Smooth muscle cell (in vitro differentiated cells): ENCODE measurements around the gene TNIP3. TPM values are rescaled to one million over a fixed set of nuclear protein-coding genes. Genes with fewer than 3 reads are reported as not detected.

Experiments
- DNase-seq: peaks from one replicate; lab custom pipeline; 2025; ENCODE audit not compliant: unreplicated experiment; lab: John Stamatoyannopoulos, UW
- H2AFZ ChIP-seq: fragments of 200-600 bp; sonication (generic); 2 replicates; pipeline ENCODE4 v1.6.0; 2016; ENCODE audit warnings: antibody characterized with exemption, low read depth, mild to moderate bottlenecking
- H3F3A ChIP-seq: fragments of 200-600 bp; sonication (generic); 2 replicates; pipeline ENCODE4 v1.6.0; 2017; ENCODE audit warnings: antibody characterized with exemption, low read depth
- H3K27ac ChIP-seq: fragments of 200-600 bp; sonication (generic); 2 replicates; pipeline ENCODE4 v1.5.1; 2016; ENCODE audit warnings: low read depth, mild to moderate bottlenecking
- H3K27me3 ChIP-seq: fragments of 200-600 bp; sonication (generic); 2 replicates; pipeline ENCODE4 v1.6.1; 2016; ENCODE audit warnings: low read depth, mild to moderate bottlenecking
- H3K36me3 ChIP-seq: fragments of 200-600 bp; sonication (generic); 2 replicates; pipeline ENCODE4 v1.5.1; 2016; ENCODE audit warnings: low read depth
- H3K4me1 ChIP-seq: fragments of 200-600 bp; sonication (generic); 2 replicates; pipeline ENCODE4 v1.5.1; 2016; ENCODE audit warnings: low read depth
- H3K4me2 ChIP-seq: fragments of 200-600 bp; sonication (generic); 2 replicates; pipeline ENCODE4 v1.6.0; 2016; ENCODE audit warnings: mild to moderate bottlenecking
- H3K4me3 ChIP-seq: fragments of 200-600 bp; sonication (generic); 2 replicates; pipeline ENCODE4 v1.5.1; 2016; ENCODE audit warnings: mild to moderate bottlenecking
- H3K79me2 ChIP-seq: fragments of 200-600 bp; sonication (generic); 2 replicates; pipeline ENCODE4 v1.6.0; 2016; ENCODE audit warnings: low read depth, mild to moderate bottlenecking
- H3K9ac ChIP-seq: fragments of 200-600 bp; sonication (generic); 2 replicates; pipeline ENCODE4 v1.6.0; 2016; ENCODE audit warnings: low read depth
- H3K9me3 ChIP-seq: fragments of 200-600 bp; sonication (generic); replicated peaks from 2 replicates; pipeline ENCODE4 v1.5.1; 2016; ENCODE audit warnings: low read depth
- H4K20me1 ChIP-seq: fragments of 200-600 bp; sonication (generic); 2 replicates; pipeline ENCODE4 v1.6.0; 2016; ENCODE audit warnings: low read depth
- CTCF ChIP-seq: fragments of 200-600 bp; sonication (generic); IDR thresholded peaks from 2 replicates; pipeline ENCODE4 v1.5.1; 2017; ENCODE audit warnings: borderline replicate concordance, mild to moderate bottlenecking, antibody characterized with exemption; ENCODE audit not compliant: insufficient read depth, poor library complexity, severe bottlenecking
- WGBS: methylation state at CpG from one replicate; pipeline ENCODE4 v1.1.7; 2016; ENCODE audit warnings: low lambda C conversion rate; 5-methylcytosine and 5-hydroxymethylcytosine counted together
- polyA plus RNA-seq: library from polyadenylated mRNA; unstranded; fragments of >200 nt; fragmentation: Nextera tagmentation; extraction: Ambion mirVana; gene quantifications from 2 replicates; pipeline ENCODE4 v1.2.1, GENCODE V29; 2016
- total RNA-seq: library from RNA; depleted of rRNA; stranded (reverse); fragments of >200 nt; gene quantifications from 2 replicates; pipeline ENCODE4 v1.2.3, GENCODE V29; 2014

Gene TNIP3
- total and polyA plus RNA-seq, 2 experiments from 2014 or later: 0.33 to 3.2 TPM

GRCh38 chr4:121151942-121152341 lies 12.2 kb downstream of the TNIP3 start:
- Histone ChIP-seq H2AFZ (no peak overlapping the region), H3K27ac (no peak overlapping the region)
- WGBS: 86% methylated on average over 1 of the region's 1 CpG

GRCh38 chr4:121150486-121150885 lies 13.6 kb downstream of the TNIP3 start:
- no peaks in the 10 kb centered on the region for H3K9me3 ChIP-seq
- H3K4me1 ChIP-seq: no peaks in the 10 kb centered on the region
- no peak for DNase-seq
- no peaks in the 10 kb centered on the region for H3K36me3 ChIP-seq
- H3K4me3 ChIP-seq: no peak overlapping the region
- H3F3A ChIP-seq: no peaks in the 10 kb centered on the region
- H3K9ac ChIP-seq: no peak overlapping the region
- no peaks in the 10 kb centered on the region for H3K79me2 ChIP-seq
- no peak overlapping the region for H3K27ac ChIP-seq
- 96% methylated on average over 1 of the region's 1 CpG for WGBS
- H3K27me3 ChIP-seq: no peaks in the 10 kb centered on the region
- TF ChIP-seq CTCF: no peak
- no peaks in the 10 kb centered on the region for H4K20me1 ChIP-seq
- no peak overlapping the region for H3K4me2 ChIP-seq
- H2AFZ ChIP-seq: no peak overlapping the region

More at GRCh38 chr4:121151942-121152341, 12.2 kb downstream of the TNIP3 start:
- Histone ChIP-seq H4K20me1 (no peaks in the 10 kb centered on the region), H3K9me3 (no peaks in the 10 kb centered on the region), H3F3A (no peaks in the 10 kb centered on the region), H3K79me2 (no peaks in the 10 kb centered on the region), H3K4me3 (no peak overlapping the region), H3K27me3 (no peaks in the 10 kb centered on the region), H3K4me1 (peaks cover 6% of the 10 kb centered on the region), H3K9ac (no peak overlapping the region), H3K4me2 (no peak overlapping the region), H3K36me3 (no peaks in the 10 kb centered on the region)
- no peak for DNase-seq
- TF ChIP-seq CTCF: no peak

- WGBS: 95% methylated on average over 4 of the region's 4 CpGs
Measured at GRCh38 chr4:121150003-121150402, 14.1 kb downstream of the TNIP3 start.

More at GRCh38 chr4:121150003-121150402, 14.1 kb downstream of the TNIP3 start:
- H3F3A ChIP-seq: no peaks in the 10 kb centered on the region
- H3K79me2 ChIP-seq: no peaks in the 10 kb centered on the region
- H3K36me3 ChIP-seq: no peaks in the 10 kb centered on the region
- no peak overlapping the region for H3K4me3 ChIP-seq
- H3K9ac ChIP-seq: no peak overlapping the region
- H3K9me3 ChIP-seq: no peaks in the 10 kb centered on the region
- no peak overlapping the region for H3K4me2 ChIP-seq
- no peaks in the 10 kb centered on the region for H3K27me3 ChIP-seq
- TF ChIP-seq CTCF: no peak
- H4K20me1 ChIP-seq: no peaks in the 10 kb centered on the region
- H2AFZ ChIP-seq: no peak overlapping the region
- no peaks in the 10 kb centered on the region for H3K4me1 ChIP-seq
- DNase-seq: no peak
- H3K27ac ChIP-seq: no peak overlapping the region
